Fibroblast of upper back skin (primary cell): ENCODE measurements around the gene IFT43.
"Not testable (repeated sequence)": the region's sequence is repeated elsewhere in the genome, so short reads cannot be mapped to it uniquely, and the experiment has no call there.

ENCODE experiments used
- DNase-seq: peaks from one replicate; pipeline ENCODE4 v3.0.0-alpha.2; 2013

Gene IFT43

GRCh38 chr14:75981426-75982265, 3.9 kb upstream of the IFT43 start, which contains the start of gene TGFB3:
Gene TGFB3 (minus strand): TSS chr14:75981995. CDS start chr14:75980893, 1,102 bp downstream.
- peak; percentile 95 for DNase-seq

GRCh38 chr14:75982266-75983018, 3.1 kb upstream of the IFT43 start:
- DNase-seq: peak; percentile 81

GRCh38 chr14:75983019-75983358, 2.6 kb upstream of the IFT43 start:
- DNase-seq: no peak

- no peak for DNase-seq
Observed at GRCh38 chr14:75984674-75985073, 889 bp upstream of the IFT43 start.

- no peak for DNase-seq
Observed at GRCh38 chr14:75986439-75986765, 839 bp downstream of the IFT43 start.

DNA sequence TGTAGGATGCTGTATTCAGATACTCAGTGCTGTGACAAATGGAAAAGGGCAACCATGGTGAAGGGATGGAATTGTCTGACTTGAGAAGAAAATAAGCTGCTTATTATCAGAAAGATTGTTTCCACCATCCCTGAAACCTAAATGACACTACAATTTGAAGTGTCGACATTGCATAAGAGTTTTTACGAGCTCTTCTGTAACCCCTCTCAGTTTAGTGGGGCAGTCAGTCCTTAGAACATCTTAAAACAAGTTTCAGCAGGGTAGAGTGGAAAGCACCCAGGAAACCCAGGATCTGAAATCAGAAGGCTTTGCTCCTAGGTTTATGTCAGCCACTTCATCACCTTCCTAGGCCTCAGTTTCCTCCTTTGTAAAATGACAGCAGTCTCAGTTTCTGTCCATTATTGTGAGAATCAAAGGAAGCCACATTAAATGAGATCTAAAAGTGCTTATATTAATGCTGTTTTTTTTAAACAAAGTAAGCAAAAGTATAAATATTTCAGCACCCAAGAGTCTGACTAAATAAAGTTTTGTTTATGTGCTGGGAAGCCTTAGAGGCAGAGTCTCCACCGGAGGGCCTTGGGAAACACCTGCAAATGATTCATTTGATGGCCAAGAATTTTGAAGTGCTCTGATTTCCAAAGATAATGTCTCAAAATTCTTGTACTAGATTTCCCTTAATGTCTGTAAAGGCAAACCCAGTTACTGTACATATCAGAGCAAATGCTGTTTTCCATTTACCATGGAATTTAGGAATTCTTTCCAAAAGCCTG, 1.8 kb downstream of the IFT43 start:
- no peak for DNase-seq

- DNase-seq: peak; percentile 33
Observed at GRCh38 chr14:75989134-75989533, 3.6 kb downstream of the IFT43 start.

DNA sequence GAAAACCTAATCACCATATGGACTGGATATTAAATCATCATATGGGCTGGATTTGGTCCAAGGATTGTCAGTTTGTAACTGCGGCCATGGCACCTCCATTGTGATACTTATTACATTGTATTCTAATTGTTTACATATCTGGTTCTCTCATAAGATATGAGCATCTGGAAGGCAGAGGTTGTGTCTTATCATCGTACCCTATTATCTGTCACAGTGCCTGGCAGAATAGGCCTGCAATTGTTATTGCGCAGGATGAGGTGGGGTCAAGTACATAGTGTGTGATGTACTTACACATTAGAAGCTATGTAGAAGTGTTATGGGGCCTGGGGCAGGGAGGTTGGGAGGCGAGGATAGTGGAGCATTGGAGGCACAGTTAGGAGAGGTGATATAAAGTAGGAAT, 4.7 kb downstream of the IFT43 start:
- no peak for DNase-seq

- no peak for DNase-seq
Observed at GRCh38 chr14:75991753-75992152, 6.2 kb downstream of the IFT43 start.

GRCh38 chr14:75993567-75994041, 8.0 kb downstream of the IFT43 start:
- DNase-seq: no peak

- peak; percentile 86 for DNase-seq
Observed at GRCh38 chr14:75995372-75996041, 9.9 kb downstream of the IFT43 start.

DNA sequence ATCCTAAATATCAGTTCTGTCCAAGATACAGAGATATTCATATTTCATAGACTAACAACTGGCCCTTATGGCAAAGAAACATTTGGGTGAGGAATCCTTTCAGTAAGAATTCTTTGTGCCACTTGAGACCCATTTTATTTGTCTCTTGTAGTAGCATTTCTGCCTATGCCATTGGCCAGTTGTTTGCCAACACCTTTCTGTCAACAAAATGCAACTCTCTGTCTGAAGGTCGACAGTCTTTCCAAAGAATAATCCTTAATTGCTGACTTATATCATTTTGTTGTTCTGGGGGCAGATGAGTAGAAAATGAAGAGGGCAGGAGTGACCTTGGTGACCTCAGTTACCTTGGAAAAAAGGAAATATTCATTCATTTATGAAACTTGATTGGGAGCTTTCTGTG, 10.9 kb downstream of the IFT43 start:
- DNase-seq: no peak

DNA sequence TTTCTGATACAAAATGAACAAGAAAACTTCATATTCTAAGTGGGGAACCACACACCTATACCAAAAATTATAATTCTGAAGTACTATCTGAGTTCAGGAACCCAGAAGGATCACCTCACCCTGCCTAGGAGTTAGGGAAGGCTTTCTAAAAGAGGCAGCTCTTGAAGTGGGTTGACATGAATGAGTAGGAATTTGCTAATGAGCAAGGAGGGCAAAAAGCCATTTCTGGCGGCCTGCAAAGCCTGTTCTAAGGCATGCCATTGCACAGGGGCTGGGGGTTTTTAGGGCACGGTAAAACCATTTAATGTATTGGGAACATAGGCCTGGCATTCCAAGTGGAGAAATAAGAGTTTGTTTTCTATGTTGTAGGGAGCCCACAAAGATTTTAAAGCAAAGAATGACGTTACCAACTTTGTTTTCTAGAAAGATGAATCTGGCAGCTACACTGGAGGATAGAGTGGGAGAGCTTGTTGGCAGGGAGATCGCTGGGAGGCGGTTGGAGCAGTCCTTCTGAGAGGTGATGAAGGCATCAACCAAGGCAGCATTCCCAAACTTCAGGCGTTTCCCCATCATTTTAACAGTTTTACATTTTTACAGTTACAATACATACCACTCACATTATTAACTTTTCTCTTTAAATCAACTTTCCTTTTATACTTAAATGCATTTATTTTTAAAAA, 14.1 kb downstream of the IFT43 start:
- DNase-seq: no peak

DNA sequence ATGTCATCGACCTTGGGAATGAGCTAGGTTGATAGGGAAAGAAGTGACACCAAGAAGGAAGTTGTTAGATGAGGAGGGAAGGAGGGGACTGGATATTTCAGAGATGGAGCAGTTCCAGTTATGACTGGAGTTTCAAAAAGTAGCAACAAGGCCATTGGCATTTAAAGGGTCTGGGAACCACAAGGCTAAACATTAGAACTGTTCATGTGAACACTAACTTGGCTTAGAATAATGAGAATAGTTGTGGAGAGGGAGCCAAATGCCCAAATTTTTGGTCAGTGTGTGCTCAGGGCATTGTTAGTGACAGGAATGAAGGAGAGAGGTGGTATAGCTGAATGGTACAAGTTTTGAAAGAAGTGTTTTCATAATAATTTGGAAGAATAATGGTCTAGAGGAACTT, 16.8 kb downstream of the IFT43 start:
- no peak for DNase-seq

DNA sequence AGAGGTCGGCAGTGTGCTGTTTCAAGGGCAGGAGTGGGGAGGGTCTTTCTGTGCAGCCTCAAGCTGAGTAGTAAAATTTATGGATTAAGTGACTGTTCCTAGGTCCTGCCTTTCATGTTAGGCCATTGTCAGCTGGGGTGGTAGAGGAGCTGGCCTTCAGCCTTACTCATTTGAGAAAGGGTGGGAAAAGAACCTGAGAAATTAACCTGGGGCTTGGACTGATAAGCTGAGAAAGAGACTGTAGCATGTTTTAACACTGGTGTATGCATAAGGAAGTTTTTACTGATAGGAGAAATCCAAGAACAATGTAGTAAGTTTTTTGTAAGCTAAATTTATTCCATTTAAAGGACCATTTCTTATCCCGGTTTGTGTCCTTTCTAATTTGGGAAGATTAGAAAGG, 20.7 kb downstream of the IFT43 start:
- DNase-seq: no peak

GRCh38 chr14:76007379-76007778, 21.8 kb downstream of the IFT43 start:
- no peak for DNase-seq

GRCh38 chr14:76007852-76008251, 22.3 kb downstream of the IFT43 start:
- peak; percentile 20 for DNase-seq

- not testable (repeated sequence) for DNase-seq
Observed at GRCh38 chr14:76009627-76010026, 24.1 kb downstream of the IFT43 start.

GRCh38 chr14:76011930-76012329, 26.4 kb downstream of the IFT43 start:
- DNase-seq: no peak

DNA sequence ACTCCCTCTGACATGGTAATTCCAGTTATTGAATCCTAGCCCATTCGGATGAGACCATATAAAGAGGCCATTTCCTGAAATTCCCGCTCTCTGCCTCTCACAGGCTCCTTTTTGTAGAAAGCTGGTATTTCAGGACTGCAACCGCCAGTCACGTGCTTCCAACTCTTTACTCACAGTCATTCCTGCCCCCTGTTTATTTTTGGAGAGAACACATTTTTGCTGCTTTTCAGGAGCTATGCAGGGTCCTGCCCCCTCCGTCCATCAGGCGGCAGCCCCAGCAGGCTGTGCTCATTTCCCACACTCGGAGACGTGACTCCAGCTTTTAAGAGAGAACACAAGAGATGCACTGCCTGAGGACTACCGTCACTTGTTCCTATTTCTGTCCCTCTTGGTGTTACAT, 26.8 kb downstream of the IFT43 start:
- peak; percentile 22 for DNase-seq

- DNase-seq: peak; percentile 22
Observed at GRCh38 chr14:76015191-76015590, 29.6 kb downstream of the IFT43 start.

- no peak for DNase-seq
Observed at GRCh38 chr14:76015668-76016067, 30.1 kb downstream of the IFT43 start.
